Measurements from ENCODE around the gene OGFOD3.

- TF ChIP-seq TAF1 (IDR thresholded peaks at IDR 0.05; ENCODE audit: low read depth, low read length) (no peak), POLR2A (IDR thresholded peaks at IDR 0.05; ENCODE audit: low read depth, low read length) (no peak), POLR2AphosphoS5 (IDR thresholded peaks at IDR 0.05; ENCODE audit: low read depth, low read length) (no peak), SPI1 (IDR thresholded peaks at IDR 0.05; ENCODE audit: low read depth, low read length) (no peak)
These were observed 24.5 kb upstream of the OGFOD3 start for GRCh38 chr17:82442643-82443464.

All from GM12891 (cell line).